HG03095 (cell line): ENCODE measurements around the gene BIRC7.

Source experiments
- ATAC-seq: cut with Tn5 transposase; IDR thresholded peaks from one replicate; pipeline ENCODE4 v1.9.1; 2021; ENCODE audit warnings: moderate library complexity; ENCODE audit not compliant: unreplicated experiment

Gene BIRC7

GRCh38 chr20:63280371-63280770 is 44.7 kb downstream of the BIRC7 start:
- ATAC-seq: no peak

- no peak for ATAC-seq
Measured at GRCh38 chr20:63280929-63281545, 45.3 kb downstream of the BIRC7 start.

- no peak for ATAC-seq
Measured at GRCh38 chr20:63281742-63282665, 46.3 kb downstream of the BIRC7 start.

GRCh38 chr20:63282946-63283345 is 47.2 kb downstream of the BIRC7 start:
- ATAC-seq: no peak

GRCh38 chr20:63283397-63284082 is 47.8 kb downstream of the BIRC7 start:
- no peak for ATAC-seq

- no peak for ATAC-seq
Measured at GRCh38 chr20:63284083-63284440, 48.4 kb downstream of the BIRC7 start.

- ATAC-seq: no peak
Measured at GRCh38 chr20:63284544-63284949, 48.8 kb downstream of the BIRC7 start.

GRCh38 chr20:63284981-63285524 is 49.3 kb downstream of the BIRC7 start:
- ATAC-seq: no peak

GRCh38 chr20:63285636-63286615 is 50.2 kb downstream of the BIRC7 start:
- no peak for ATAC-seq

GRCh38 chr20:63286781-63287696 is 51.3 kb downstream of the BIRC7 start:
- ATAC-seq: no peak

GRCh38 chr20:63287697-63288580 is 52.2 kb downstream of the BIRC7 start:
- no peak for ATAC-seq

GRCh38 chr20:63288581-63289251 is 53.0 kb downstream of the BIRC7 start:
- no peak for ATAC-seq

- no peak for ATAC-seq
Measured at GRCh38 chr20:63289311-63290135, 53.8 kb downstream of the BIRC7 start.
